Measurements from ENCODE around the gene GPC6.

DNA sequence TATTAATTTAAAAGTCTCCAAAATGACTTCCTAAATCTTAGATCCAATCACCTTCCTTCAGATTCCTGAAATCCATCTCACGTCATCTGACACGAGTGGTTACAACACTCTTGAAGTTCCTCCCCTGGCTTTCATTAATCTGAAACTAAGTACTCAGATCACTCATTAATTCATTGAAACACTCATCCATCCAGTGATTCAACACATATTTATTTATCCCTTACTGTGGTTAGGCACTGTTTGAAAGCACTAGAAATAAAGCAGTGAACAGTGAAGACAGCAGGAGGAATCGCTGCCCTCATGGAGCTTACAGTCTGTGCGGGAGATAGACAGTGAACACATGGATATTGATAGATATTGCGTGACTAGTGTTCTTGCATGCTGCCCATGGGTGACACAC, 780.5 kb downstream of the GPC6 start:
- TF ChIP-seq, protein P1, sequence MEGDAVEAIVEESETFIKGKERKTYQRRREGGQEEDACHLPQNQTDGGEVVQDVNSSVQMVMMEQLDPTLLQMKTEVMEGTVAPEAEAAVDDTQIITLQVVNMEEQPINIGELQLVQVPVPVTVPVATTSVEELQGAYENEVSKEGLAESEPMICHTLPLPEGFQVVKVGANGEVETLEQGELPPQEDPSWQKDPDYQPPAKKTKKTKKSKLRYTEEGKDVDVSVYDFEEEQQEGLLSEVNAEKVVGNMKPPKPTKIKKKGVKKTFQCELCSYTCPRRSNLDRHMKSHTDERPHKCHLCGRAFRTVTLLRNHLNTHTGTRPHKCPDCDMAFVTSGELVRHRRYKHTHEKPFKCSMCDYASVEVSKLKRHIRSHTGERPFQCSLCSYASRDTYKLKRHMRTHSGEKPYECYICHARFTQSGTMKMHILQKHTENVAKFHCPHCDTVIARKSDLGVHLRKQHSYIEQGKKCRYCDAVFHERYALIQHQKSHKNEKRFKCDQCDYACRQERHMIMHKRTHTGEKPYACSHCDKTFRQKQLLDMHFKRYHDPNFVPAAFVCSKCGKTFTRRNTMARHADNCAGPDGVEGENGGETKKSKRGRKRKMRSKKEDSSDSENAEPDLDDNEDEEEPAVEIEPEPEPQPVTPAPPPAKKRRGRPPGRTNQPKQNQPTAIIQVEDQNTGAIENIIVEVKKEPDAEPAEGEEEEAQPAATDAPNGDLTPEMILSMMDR (optimal IDR thresholded peaks at IDR 0.05 in 1 of 3, IDR thresholded peaks at IDR 0.05 in 1 of 3, conservative IDR thresholded peaks at IDR 0.05 in 1 of 3; ENCODE audit: extremely low read depth in 1 of 3, insufficient read depth in 2 of 3, low read length in 3 of 3) = no peak
- TF ChIP-seq EZH2 (IDR thresholded peaks at IDR 0.05; ENCODE audit: low read length) = no peak

Data from keratinocyte (primary cell).